Osteocyte (in vitro differentiated cells): ENCODE results near the gene DNAJB14. TPM values are rescaled to one million over a fixed set of nuclear protein-coding genes. Genes with fewer than 3 reads are reported as not detected.

Experiments used
- DNase-seq: peaks from one replicate; pipeline ENCODE4 v3.0.0; 2021; ENCODE audit warnings: mixed read lengths; ENCODE audit not compliant: unreplicated experiment; ENCODE audit errors: extremely low spot score
- H3K27ac Mint-ChIP-seq: one replicate; pipeline ENCODE4 v1.8.0; 2021; ENCODE audit warnings: mild to moderate bottlenecking, mixed read lengths; ENCODE audit not compliant: unreplicated experiment
- H3K27me3 Mint-ChIP-seq: one replicate; pipeline ENCODE4 v1.8.0; 2021; ENCODE audit warnings: mixed read lengths; ENCODE audit not compliant: unreplicated experiment
- H3K36me3 Mint-ChIP-seq: one replicate; pipeline ENCODE4 v1.8.0; 2021; ENCODE audit warnings: mixed read lengths; ENCODE audit not compliant: unreplicated experiment
- H3K4me1 Mint-ChIP-seq: one replicate; pipeline ENCODE4 v1.8.0; 2021; ENCODE audit warnings: mixed read lengths; ENCODE audit not compliant: unreplicated experiment
- H3K4me3 Mint-ChIP-seq: one replicate; pipeline ENCODE4 v1.8.0; 2021; ENCODE audit warnings: mild to moderate bottlenecking, moderate library complexity, mixed read lengths; ENCODE audit not compliant: unreplicated experiment
- H3K9me3 Mint-ChIP-seq: one replicate; pipeline ENCODE4 v1.8.0; 2021; ENCODE audit warnings: mixed read lengths; ENCODE audit not compliant: unreplicated experiment
- long read RNA-seq: library from polyadenylated mRNA; unstranded; transcript quantifications from one replicate; pipeline ENCODE4 v2.0.0, GENCODE V29; 2021
- total RNA-seq: library from RNA; stranded (reverse); gene quantifications from 2 replicates; pipeline ENCODE4 v1.2.1, GENCODE V29; 2021
- TF ChIP-seq, protein P1 (sequence below): fragments of 200-600 bp; sonication (generic); IDR thresholded peaks from 2 replicates; pipeline ENCODE4 v1.5.0; 2021; ENCODE audit warnings: antibody characterized with exemption, mild to moderate bottlenecking, moderate library complexity

Gene DNAJB14
- 49.2 and 56.5 TPM in 2 replicates for total RNA-seq
- long read RNA-seq, full-length matches to known transcripts, result 182 of 205 reads
- long read RNA-seq, partial matches to known transcripts, result 3 of 205 reads
- long read RNA-seq, other reads (novel, unspliced or antisense), result 20 of 205 reads

DNA sequence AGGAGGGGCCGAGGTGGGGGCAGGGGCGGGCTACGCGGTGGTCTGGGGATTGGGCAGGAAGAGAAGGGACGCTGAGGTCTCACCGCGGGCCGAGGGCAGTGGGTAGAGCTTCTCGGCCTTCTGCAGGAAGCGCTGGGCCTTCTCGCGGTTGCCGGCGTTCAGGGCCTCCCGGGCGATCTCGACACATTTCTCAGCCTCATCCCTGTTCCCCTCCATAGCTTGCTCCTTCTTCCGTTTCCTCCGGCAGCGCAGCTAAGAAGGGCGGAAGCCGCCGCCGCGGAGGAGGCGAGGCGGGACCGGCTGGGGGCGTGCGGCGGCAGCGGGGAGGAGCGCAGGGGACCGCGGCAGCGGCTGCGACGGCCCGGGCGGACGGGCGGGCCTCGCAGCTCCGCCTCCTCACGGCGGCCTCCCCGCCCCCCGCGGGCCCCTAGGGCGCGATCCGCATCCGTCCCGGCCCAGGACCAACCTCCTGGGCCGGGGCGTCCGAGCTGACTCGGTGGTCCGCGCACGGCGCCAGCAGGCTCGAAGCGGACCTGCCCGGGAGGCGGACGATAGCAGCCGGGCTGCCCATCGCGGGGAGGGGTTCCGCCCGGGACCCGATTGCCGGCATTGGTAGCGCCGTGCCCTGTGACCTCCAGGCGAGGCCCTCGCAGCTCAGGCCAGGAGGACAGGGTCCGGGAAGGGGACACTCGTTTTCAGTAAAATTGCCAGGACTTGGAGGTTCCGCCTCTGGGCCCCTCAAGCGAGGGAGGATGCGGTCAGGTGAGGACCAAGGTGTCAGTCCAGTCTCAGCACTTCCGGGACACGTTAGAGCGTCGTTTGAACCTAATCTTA lies at the start of gene DNAJB14:
TSS of gene DNAJB14 (minus strand) at position 263 of the 834 bp plus-strand sequence. CDS start at position 216, 47 bp downstream.
- Mint-ChIP-seq H3K27me3 (no peaks in the 10 kb centered on the region), H3K27ac (peak within 1 kb of the TSS; percentile 93), H3K4me1 (peaks cover 41% of the 10 kb centered on the region), H3K36me3 (peaks cover 15% of the 10 kb centered on the region), H3K4me3 (peak within 1 kb of the TSS; percentile 93), H3K9me3 (no peaks in the 10 kb centered on the region)
- peak; percentile 90 for DNase-seq
- TF ChIP-seq, protein P1, sequence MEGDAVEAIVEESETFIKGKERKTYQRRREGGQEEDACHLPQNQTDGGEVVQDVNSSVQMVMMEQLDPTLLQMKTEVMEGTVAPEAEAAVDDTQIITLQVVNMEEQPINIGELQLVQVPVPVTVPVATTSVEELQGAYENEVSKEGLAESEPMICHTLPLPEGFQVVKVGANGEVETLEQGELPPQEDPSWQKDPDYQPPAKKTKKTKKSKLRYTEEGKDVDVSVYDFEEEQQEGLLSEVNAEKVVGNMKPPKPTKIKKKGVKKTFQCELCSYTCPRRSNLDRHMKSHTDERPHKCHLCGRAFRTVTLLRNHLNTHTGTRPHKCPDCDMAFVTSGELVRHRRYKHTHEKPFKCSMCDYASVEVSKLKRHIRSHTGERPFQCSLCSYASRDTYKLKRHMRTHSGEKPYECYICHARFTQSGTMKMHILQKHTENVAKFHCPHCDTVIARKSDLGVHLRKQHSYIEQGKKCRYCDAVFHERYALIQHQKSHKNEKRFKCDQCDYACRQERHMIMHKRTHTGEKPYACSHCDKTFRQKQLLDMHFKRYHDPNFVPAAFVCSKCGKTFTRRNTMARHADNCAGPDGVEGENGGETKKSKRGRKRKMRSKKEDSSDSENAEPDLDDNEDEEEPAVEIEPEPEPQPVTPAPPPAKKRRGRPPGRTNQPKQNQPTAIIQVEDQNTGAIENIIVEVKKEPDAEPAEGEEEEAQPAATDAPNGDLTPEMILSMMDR, result no peak

DNA sequence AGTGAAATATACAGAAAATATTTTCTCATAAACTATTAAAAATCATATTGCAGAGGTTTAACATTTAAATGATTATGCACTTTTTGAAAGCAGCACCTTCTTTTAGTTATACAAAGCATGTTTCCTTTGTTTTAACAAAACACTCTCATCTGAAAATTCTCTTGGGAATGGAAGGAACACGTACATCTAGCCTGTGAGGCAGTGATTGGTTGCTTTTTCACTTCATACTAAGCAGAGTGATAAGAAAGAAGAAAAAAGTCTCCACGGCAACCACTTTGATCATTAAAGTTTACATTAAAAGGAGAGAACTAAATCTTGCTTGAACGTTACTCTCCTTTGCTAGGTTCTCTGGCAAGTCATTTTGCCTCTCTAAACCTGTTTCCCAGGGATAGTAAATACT lies 45.3 kb upstream of the DNAJB14 start:
- H3K4me1 Mint-ChIP-seq, result no peaks in the 10 kb centered on the region
- no peaks in the 10 kb centered on the region for H3K9me3 Mint-ChIP-seq
- DNase-seq, result no peak
- H3K27ac Mint-ChIP-seq, result no peak overlapping the region
- TF ChIP-seq, protein P1, result no peak
- H3K4me3 Mint-ChIP-seq, result no peak overlapping the region
- H3K27me3 Mint-ChIP-seq, result no peaks in the 10 kb centered on the region
- no peaks in the 10 kb centered on the region for H3K36me3 Mint-ChIP-seq

DNA sequence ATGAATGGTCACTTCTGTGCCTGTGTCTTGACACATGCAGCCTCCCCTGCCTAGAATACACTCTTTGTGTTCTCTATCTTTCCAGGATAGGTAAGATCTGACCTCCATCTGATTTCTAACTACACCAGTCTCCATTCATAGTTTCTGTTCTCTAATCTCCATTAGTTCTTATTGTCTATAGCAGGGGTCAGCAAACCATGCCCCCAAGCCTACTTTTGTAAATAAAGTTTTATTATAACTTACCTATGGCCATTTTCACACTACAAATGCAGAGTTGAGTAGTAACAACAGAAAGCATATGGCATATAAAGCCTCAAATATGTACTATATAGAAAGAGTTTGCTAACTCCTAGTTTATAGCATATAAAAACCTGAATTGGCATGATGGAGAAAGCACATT lies 41.3 kb upstream of the DNAJB14 start:
- H3K36me3 Mint-ChIP-seq, result no peaks in the 10 kb centered on the region
- H3K27me3 Mint-ChIP-seq, result no peaks in the 10 kb centered on the region
- H3K4me3 Mint-ChIP-seq, result no peak overlapping the region
- no peak for DNase-seq
- no peaks in the 10 kb centered on the region for H3K4me1 Mint-ChIP-seq
- no peak overlapping the region for H3K27ac Mint-ChIP-seq
- no peaks in the 10 kb centered on the region for H3K9me3 Mint-ChIP-seq
- TF ChIP-seq, protein P1, result no peak

DNA sequence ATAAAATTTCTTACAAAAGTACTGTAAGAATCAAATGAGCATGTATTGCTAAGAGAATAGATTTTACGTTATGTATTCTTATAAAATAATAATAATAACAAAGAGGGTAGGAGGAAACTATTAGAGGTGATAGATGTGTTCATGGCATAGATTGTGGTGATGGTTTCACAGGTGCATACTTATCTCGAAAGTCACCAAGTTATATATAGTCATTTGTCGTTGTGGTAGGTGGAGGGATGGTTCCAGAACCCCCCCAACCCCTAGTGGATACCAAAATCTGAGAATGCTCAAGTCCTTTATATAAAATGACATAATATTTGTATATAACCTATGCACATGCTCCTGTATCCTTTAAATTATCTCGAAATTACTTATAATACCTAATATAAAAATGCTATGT lies 40.4 kb upstream of the DNAJB14 start:
- Mint-ChIP-seq H3K4me1 (no peaks in the 10 kb centered on the region), H3K27ac (no peak overlapping the region), H3K27me3 (no peaks in the 10 kb centered on the region), H3K36me3 (no peaks in the 10 kb centered on the region), H3K9me3 (no peaks in the 10 kb centered on the region), H3K4me3 (no peak overlapping the region)
- DNase-seq, result no peak
- TF ChIP-seq, protein P1, result no peak

DNA sequence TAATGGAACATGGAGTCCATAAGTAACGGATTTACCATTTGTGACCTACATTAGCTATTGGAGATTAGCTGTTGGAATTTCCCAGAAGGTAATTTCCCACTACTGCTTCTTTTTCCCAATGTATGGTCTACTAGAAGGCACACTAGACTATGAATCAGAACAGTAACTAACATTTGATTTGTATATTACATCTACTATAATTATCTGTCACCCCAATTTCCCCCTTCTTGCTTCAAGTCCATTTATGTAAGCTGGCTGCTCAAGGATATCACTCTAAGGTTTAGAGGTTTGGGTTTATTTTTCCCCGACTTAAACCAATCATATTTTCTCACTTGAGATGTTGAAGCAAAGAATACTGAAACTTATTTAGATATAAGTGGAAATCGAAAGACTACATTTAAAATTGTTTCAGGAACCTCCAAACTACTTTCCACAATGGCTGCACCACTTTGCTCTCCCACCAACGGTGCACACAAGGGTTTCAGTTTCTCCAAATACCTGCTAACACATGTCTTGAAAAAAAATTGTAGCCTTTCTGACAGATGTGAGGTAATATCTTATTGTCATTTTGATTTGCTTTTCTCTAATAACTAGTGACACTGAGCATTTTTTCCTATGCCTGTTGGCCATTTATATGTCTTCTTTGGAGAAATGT lies 37.0 kb upstream of the DNAJB14 start:
- Mint-ChIP-seq H3K27me3 (no peaks in the 10 kb centered on the region), H3K4me1 (peaks cover 10% of the 10 kb centered on the region), H3K9me3 (no peaks in the 10 kb centered on the region), H3K4me3 (no peak overlapping the region), H3K27ac (no peak overlapping the region), H3K36me3 (no peaks in the 10 kb centered on the region)
- DNase-seq, result no peak
- TF ChIP-seq, protein P1, result no peak
